CD4-positive, alpha-beta T cell (primary cell): ENCODE data around the gene MEIOSIN. TPM values are rescaled to one million over a fixed set of nuclear protein-coding genes. Genes with fewer than 3 reads are reported as not detected.
A peak's percentile ranks its signal among the peaks of the same experiment; 100 is the strongest.

Experiments
- ATAC-seq: fragments of 200-7000 bp; cut with Tn5 transposase; one replicate; pipeline ENCODE4 v1.10.0; 2022; ENCODE audit warnings: mild to moderate bottlenecking; ENCODE audit not compliant: poor library complexity
- CTCF ChIA-PET: fragments of 350-600 bp; sonication (Branson Sonifier 250); formaldehyde crosslinking; loops from one replicate; lab custom pipeline; 2021; ENCODE audit warnings: antibody characterized with exemption, inconsistent platforms; lab: Charles Lee
- POLR2A ChIA-PET: fragments of 350-600 bp; sonication (Branson Sonifier 250); formaldehyde crosslinking; loops from one replicate; lab custom pipeline; 2021; ENCODE audit warnings: antibody characterized with exemption, inconsistent platforms; lab: Charles Lee
- DNase-seq, 14 experiments: peaks; one replicate each; pipeline ENCODE4 v3.0.0-alpha.2; 2013 to 2020; ENCODE audit warnings: mixed read lengths in 2 of 14
- H3K27ac ChIP-seq, 2 donors: one replicate each; pipeline versions ENCODE4 v1.5.1 to v1.7.0; 2013; ENCODE audit warnings: low read length in 2 of 2, low read depth in 1 of 2, mild to moderate bottlenecking in 1 of 2
- H3K27me3 ChIP-seq, 2 experiments: 1 replicate in 1 of 2; 2 replicates in 1 of 2; pipeline versions ENCODE4 v1.6.1 to v1.7.0; 2013; ENCODE audit warnings: low read length in 2 of 2, control low read depth in 1 of 2, mild to moderate bottlenecking in 1 of 2, moderate library complexity in 1 of 2; ENCODE audit not compliant: insufficient read depth in 2 of 2, control insufficient read depth in 1 of 2
- H3K36me3 ChIP-seq: one replicate; pipeline ENCODE4 v1.6.1; 2013; ENCODE audit warnings: low read length, control low read depth; ENCODE audit not compliant: insufficient read depth
- H3K4me1 ChIP-seq: one replicate; pipeline ENCODE4 v1.6.1; 2013; ENCODE audit warnings: low read length, control low read depth; ENCODE audit not compliant: insufficient read depth
- H3K4me3 ChIP-seq: one replicate; pipeline ENCODE4 v1.5.1; 2013; ENCODE audit warnings: mild to moderate bottlenecking, low read length, moderate library complexity
- H3K9me3 ChIP-seq, 2 experiments: 1 replicate in 1 of 2; 2 replicates in 1 of 2; pipeline versions ENCODE4 v1.6.1 to v1.7.0; 2013; ENCODE audit warnings: low read length in 2 of 2, mild to moderate bottlenecking in 2 of 2, control low read depth in 1 of 2, moderate library complexity in 1 of 2; ENCODE audit not compliant: control insufficient read depth in 1 of 2, insufficient read depth in 1 of 2
- H3K27ac Mint-ChIP-seq: one replicate; pipeline ENCODE4 v1.8.0; 2020; ENCODE audit warnings: mixed read lengths
- H3K27me3 Mint-ChIP-seq: one replicate; pipeline ENCODE4 v1.8.0; 2021; ENCODE audit warnings: mixed read lengths
- H3K36me3 Mint-ChIP-seq: one replicate; pipeline ENCODE4 v1.8.0; 2021; ENCODE audit warnings: low read depth, mixed read lengths
- H3K4me1 Mint-ChIP-seq: one replicate; pipeline ENCODE4 v1.8.0; 2021; ENCODE audit warnings: low read depth, mixed read lengths
- H3K4me3 Mint-ChIP-seq: one replicate; pipeline ENCODE4 v1.8.0; 2020; ENCODE audit warnings: mild to moderate bottlenecking, mixed read lengths
- H3K9me3 Mint-ChIP-seq: one replicate; pipeline ENCODE4 v1.8.0; 2020; ENCODE audit warnings: mixed read lengths
- CTCF ChIP-seq: fragments of 200-600 bp; IDR thresholded peaks from one replicate; pipeline ENCODE4 v1.8.0; 2022; ENCODE audit warnings: antibody characterized with exemption, mild to moderate bottlenecking
- intact Hi-C, 2 experiments: fragments of 100-400 bp; cut with DNase I in 1 of 2; cut with micrococcal nuclease in 1 of 2; formaldehyde crosslinking; loops; one replicate each; pipeline versions ENCODE4 v1.15.1 to v1.9.0; 2023 to 2025; cut with DNase I, micrococcal nuclease
- total RNA-seq, 174 experiments: library from RNA in 2 of 174; stranded (reverse) in 2 of 174; gene quantifications; one replicate each; pipeline ENCODE4 v1.2.3 and lab custom pipeline; 2021 to 2026

MEIOSIN gene
- total RNA-seq, 2 experiments from 2014 or later: not detected

DNA sequence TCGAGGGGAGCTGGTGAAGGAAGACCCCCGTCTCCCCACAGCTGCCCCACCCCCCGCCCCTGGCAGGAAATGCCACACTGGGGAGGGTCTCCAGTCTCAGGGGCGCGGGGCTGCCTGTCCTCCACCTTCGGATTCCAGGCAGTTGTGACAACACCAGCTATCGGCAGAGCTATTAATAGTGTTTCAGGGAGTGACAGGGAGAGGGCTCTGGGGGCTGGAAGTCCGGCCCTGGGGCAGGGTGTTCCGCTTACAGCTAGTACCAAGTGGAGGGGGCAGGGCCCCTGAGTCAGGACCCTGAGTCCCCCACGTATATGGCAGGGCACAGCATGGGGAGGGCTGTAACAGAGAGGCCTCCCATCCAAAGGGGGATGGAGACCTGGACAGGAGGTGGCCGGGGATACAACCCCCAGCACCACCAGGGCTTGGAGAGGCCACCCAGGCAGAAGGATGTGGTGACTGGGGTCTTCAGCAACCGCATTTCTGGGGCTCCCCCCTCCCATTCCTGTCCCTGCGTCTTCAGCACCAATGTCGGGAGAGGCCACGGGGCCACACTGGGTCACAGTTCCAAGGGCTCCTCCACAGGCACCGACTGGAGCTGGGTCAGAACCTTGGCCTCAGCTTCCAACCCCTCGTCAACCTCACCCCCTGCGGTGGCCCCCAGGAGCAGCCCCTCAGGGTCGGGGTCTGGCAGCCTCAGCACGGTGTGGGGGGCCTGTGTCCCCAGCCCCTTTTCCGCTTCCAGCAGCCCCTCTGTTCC lies 31.9 kb downstream of the MEIOSIN start:
- ChIA-PET CTCF (no interaction called here), POLR2A (no interaction called here)
- H3K27me3 ChIP-seq: peaks cover 17 to 28% of the 10 kb centered on the region in 2 experiments
- no peak for DNase-seq
- TF ChIP-seq CTCF: no peak
- peaks cover 24% of the 10 kb centered on the region for H3K4me1 ChIP-seq
- H3K27ac Mint-ChIP-seq: no peak overlapping the region
- H3K36me3 Mint-ChIP-seq: peaks cover 3% of the 10 kb centered on the region
- no peak overlapping the region for H3K4me3 ChIP-seq
- intact Hi-C loops: no loop called here
- peaks cover 14% of the 10 kb centered on the region for H3K27me3 Mint-ChIP-seq
- H3K4me3 Mint-ChIP-seq: peak overlapping the region; percentile 27
- H3K27ac ChIP-seq: no peak overlapping the region
- H3K36me3 ChIP-seq: no peaks in the 10 kb centered on the region
- no peaks in the 10 kb centered on the region for H3K9me3 Mint-ChIP-seq
- peaks cover 0 to 15% of the 10 kb centered on the region in 2 experiments for H3K9me3 ChIP-seq
- no peak for ATAC-seq
- H3K4me1 Mint-ChIP-seq: peaks cover 14% of the 10 kb centered on the region

- no peak for ATAC-seq
- Mint-ChIP-seq H3K4me1 (peaks cover 20% of the 10 kb centered on the region), H3K27me3 (peaks cover 14% of the 10 kb centered on the region), H3K9me3 (no peaks in the 10 kb centered on the region), H3K36me3 (peaks cover 3% of the 10 kb centered on the region), H3K4me3 (no peak overlapping the region), H3K27ac (no peak overlapping the region)
- Histone ChIP-seq H3K4me1 (peaks cover 31% of the 10 kb centered on the region), H3K4me3 (no peak overlapping the region), H3K36me3 (no peaks in the 10 kb centered on the region), H3K9me3 (peaks cover 0 to 15% of the 10 kb centered on the region in 2 experiments), H3K27ac (no peak overlapping the region), H3K27me3 (peaks cover 17 to 28% of the 10 kb centered on the region in 2 experiments)
- TF ChIP-seq CTCF: no peak
- intact Hi-C loops: no loop called here
- ChIA-PET POLR2A (no interaction called here), CTCF (no interaction called here)
- DNase-seq: no peak
Observed at GRCh38 chr19:45765702-45766295, 32.6 kb downstream of the MEIOSIN start.

DNA sequence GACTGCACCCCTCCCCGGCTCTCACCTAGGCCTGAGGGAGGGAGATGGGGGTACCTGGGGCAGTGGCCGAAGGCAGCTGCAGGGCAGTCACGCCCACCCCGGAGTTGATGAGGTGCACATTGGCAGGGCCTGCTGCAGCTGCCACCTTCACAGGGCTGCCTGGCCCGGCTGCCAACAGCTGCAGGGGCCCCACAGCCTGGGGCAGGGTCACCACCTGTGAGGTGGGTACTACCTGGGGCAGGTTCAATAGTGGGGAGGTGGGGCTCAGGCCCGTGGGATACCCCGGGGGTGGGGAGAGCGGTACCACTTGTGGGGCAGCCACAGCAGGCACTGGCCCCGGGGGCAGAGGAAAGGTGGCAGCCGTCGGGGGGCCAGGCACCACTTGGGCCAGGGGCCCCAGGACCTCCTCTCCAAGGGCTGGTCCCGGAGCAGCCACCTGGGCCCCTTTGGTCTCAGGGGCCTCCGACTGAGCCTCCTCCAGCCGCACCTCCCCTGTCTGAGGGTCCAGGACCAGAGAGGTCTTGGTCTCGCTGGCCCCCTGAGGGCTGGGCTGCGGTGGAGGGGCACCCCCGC lies 33.1 kb downstream of the MEIOSIN start:
- H3K36me3 Mint-ChIP-seq: peaks cover 3% of the 10 kb centered on the region
- intact Hi-C loops: no loop called here
- Histone ChIP-seq H3K9me3 (peaks cover 0 to 15% of the 10 kb centered on the region in 2 experiments), H3K4me3 (no peak overlapping the region), H3K27ac (no peak overlapping the region), H3K27me3 (peaks cover 17 to 28% of the 10 kb centered on the region in 2 experiments), H3K36me3 (no peaks in the 10 kb centered on the region), H3K4me1 (peaks cover 35% of the 10 kb centered on the region)
- ATAC-seq (no peak), DNase-seq (no peak)
- peaks cover 20% of the 10 kb centered on the region for H3K4me1 Mint-ChIP-seq
- ChIA-PET CTCF (no interaction called here), POLR2A (no interaction called here)
- peaks cover 14% of the 10 kb centered on the region for H3K27me3 Mint-ChIP-seq
- no peak overlapping the region for H3K4me3 Mint-ChIP-seq
- H3K9me3 Mint-ChIP-seq: no peaks in the 10 kb centered on the region
- no peak overlapping the region for H3K27ac Mint-ChIP-seq
- no peak for TF ChIP-seq CTCF
